ENCODE results near the gene TWIST2.

Gene TWIST2

GRCh38 chr2:238838786-238839327, 9.0 kb upstream of the TWIST2 start:
- DNase-seq (ENCODE audit: low read depth): no peak

- DNase-seq (ENCODE audit: low read depth): no peak
These were observed 8.5 kb upstream of the TWIST2 start for GRCh38 chr2:238839428-238839827.

- DNase-seq (ENCODE audit: low read depth): no peak
These were observed 6.2 kb upstream of the TWIST2 start for GRCh38 chr2:238841542-238842164.

DNA sequence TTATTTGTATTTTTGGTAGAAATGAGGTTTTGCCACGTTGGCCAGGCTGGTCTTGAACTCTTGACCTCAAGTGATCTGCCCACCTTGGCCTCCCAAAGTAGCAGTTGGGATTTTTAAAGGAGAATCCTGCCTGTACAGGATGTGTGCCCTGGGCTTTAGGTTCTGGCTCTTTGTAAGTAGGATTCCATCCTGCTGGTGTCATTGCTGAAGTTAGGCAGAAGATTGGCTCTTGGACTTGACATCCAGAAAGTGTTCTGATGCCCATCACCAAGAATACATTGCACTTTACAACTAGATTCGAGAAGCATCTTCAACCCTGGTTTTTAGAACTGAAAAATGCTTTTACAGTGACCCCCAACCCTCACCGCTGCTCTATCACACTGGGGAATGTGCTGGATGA, 4.4 kb upstream of the TWIST2 start:
- DNase-seq (ENCODE audit: low read depth): no peak

DNA sequence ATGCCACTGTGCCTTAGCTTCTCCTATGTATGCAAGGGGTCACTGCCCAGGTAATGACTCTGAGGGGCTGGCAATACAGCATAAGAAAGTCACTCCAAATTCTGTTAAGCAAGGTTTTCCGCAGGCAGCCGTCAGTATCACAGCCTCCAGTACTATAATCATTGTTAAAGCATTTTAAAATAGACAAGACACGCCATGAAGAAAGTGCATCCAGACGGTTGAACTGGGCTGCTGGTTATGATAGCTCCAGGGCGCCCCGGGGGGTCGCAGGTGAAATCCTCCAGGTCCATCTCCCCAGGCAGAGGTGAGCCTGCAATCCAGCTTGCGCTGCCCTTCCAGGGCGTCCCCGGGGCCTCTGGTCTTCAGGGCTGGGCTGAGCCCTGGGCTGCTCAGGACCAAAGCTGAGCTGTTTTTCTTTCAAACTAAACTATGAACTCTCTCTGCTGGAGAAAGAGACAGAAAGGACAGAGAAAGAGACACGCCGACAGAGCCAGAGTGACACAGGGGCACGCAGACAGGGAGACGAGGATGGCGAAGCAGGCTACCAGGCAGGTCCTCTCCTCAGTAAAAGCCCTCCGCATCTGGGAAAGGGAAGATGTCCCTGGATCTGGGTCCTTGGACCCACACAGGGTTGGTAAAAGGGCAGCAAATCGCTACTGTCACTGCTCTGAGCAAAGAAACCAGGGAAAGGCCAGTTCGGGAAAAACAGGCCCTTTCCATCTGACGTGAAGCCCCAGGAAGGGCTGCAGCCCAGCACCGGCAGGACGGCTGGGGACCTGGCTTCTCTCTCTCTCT, 2.1 kb upstream of the TWIST2 start:
- no peak for DNase-seq (ENCODE audit: low read depth)

GRCh38 chr2:238846378-238846627, 1.6 kb upstream of the TWIST2 start:
- no peak for DNase-seq (ENCODE audit: low read depth)

DNA sequence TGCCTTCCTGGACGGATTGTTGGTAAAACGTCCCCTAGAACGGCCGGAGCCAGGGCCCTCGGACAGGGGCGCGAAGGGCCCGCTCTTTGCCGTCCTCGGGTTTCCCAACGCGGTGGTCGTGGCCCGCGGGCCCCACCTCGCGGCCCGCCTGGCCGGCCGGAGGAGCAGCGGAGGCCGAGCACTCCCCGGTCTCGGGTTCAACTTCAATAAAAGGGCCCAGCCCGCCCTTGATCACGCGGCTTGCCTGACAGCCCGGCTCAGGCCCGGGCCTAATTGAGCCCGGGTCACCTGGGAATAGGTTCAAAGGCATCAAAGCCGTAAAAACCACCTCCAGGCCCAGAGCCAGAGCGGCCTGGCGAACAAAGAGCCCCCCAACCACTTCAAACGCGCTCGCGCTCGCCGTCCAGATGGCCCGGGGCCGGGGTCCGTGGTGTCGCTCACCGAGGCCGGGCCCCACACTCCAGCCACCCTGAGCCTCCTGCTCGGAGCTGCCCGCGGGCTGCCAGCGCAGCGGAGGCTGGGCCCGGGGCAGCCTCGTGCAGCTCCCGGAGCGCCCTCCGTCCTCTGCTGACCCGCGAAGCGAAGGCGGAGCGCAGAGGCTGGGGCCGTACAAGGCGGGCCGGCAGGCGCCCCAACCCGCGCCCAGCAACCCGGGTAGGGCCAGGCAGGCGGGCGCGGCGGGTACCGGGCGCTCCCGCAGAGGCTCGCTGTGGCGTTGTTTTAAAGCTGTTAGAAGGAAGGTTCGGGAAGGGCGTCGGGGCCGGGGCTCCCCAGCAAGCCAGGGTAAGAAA, 1.1 kb upstream of the TWIST2 start:
- DNase-seq (ENCODE audit: low read depth): no peak

DNA sequence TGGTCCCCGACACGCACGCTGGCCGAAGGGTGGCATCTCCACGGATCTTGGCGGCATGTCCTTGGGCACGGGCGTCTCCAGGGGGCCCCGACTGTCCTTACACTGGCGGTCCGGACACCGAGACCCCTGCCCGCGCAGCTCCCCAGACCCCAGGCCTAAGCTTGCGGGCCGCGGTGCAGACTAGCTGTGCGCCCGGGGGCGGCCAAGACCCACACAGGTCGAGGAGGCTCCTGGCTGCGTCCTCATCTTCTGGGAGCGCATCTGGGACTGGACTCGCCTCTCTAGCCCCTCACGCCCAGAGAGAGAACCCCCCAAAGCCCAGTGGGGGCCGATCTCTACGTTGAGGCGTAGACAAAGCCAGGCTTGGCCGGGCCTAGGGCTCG, 475 bp upstream of the TWIST2 start:
- DNase-seq (ENCODE audit: low read depth): no peak

DNA sequence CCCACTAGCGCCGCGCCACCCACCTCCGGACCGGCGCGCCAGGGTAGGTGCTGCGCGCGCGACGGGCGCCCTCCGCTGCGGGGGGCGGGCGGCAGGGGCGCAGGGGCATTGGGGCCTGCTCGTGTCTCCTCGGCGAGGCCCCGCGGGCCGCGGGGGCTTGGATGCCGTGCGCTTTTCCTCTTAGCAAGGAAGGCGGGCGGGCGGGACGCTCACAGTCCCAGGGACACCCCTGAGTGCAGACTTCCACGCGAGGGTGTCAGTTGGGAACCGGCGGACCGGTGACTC, 748 bp downstream of the TWIST2 start:
- DNase-seq (ENCODE audit: low read depth): no peak

DNA sequence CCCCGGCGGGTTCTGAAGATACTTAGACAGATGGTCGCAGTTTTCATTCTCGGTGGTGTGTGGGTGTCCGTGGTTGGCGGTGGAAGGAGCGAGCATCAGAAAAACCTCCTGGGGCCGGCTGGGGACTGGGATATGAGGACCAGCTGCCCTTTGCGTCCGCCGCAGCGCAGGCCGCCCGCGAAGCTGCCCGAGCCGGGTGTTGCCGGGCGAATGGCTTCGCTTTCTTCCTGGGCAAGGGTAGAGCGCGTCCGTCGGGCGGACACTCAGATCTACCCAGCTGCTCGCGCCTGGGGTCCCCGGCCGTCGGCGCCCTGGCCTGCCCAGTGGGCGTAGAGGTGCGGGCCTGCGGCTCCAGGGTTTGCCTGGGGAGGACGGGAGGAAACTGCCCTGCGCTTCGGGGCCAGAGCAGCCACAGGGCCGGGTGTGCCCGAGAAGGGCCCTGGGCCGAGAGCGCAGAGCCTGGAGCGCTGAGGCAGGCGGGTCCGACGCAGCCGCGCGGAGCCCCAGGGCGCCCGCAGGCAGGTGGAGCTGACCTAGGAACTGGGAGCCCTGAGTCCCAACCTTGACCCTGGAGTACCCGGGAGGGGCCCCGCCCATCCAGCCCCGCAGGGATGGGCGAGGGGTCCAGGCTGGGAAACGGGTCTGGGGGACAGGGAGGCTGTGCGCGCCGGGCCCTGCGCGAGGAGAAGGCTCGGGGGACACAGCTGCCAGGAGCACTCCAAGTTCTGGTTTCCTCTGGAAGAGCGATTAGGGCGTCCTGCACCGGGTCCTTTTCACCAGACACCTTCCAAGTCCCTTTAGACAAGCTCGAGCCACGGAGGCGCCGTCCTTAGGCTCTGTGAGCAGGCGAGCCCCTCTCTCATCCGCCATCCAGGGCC, 1.3 kb downstream of the TWIST2 start:
- DNase-seq (ENCODE audit: low read depth): no peak

DNA sequence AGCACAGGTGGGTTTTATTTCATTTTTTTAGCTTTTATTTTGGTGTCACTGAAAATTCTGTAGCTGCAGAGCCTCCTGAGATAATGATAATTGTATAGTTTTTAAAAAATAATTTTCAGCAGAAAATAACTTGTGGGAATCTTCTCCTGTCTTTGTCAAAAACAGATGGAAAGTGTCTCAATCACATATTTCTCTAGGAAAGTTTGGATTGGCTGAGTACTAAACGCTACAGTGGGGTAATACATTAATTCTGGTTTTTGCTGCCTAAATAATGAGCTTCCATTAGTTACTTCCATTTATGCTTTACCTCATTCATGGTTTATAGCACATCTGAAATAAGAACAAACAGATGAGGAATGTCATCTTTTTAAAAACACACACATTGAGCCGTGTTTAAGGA, 2.2 kb downstream of the TWIST2 start:
- no peak for DNase-seq (ENCODE audit: low read depth)

DNA sequence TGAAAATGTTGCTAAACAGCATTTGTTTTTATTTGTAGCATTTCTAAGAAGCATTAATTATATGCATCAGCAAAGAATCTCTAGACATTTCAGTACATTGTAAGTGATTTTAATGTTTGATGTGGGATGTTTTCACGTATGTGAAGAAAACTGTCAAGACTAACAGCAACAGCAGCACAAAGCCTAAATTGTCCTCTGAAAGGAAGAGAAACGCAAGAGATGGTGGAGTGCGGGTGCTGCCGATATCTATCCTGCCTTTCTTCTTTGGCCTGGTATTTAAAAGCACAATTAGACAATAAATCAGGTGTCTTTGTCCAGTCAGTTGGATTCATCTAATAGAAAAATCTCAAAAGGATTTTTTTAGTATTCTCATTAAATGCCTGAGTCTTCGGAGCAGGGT, 3.1 kb downstream of the TWIST2 start:
- no peak for DNase-seq (ENCODE audit: low read depth)

DNA sequence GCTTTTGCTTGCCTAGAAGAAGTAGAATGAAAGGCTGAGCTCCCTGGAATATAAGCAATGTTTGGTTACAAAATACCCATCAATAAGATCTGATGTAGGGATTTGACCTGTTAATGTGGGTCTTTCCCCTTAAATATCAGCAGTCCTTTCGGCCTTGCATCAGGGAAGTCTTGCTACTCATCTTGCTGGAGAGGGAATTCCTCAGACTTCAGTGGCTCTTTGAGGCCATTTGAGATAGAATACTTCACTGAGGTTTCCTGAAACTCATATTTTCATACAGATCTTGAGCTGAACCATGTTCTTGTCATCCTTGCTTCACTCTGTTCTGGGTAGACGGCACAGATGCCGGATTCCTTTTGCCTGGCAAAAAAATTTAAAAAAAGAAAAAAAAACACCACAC, 3.9 kb downstream of the TWIST2 start:
- DNase-seq (ENCODE audit: low read depth): no peak

GRCh38 chr2:238852206-238852869, 4.5 kb downstream of the TWIST2 start:
- no peak for DNase-seq (ENCODE audit: low read depth)

DNA sequence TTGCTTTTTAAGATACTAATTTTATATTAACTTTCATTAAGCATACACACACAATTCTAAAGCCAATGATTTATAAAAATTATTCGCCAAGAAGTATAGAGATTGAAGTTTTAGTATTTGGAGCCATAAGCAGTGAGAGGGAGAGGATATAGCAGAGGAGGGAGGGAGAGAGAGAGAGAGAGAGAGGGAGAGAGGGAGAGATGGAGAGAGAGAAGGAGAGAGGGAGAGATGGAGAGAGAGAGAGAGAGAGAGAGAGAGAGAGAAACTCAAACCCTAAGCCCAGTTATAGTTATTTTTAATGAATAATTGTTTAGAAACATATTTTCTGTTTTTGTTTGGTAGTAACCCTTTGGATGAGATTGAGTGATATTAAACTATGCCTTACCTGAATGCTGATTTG, 5.3 kb downstream of the TWIST2 start:
- no peak for DNase-seq (ENCODE audit: low read depth)

- DNase-seq (ENCODE audit: low read depth): no peak
These were observed 5.8 kb downstream of the TWIST2 start for GRCh38 chr2:238853721-238854120.

DNA sequence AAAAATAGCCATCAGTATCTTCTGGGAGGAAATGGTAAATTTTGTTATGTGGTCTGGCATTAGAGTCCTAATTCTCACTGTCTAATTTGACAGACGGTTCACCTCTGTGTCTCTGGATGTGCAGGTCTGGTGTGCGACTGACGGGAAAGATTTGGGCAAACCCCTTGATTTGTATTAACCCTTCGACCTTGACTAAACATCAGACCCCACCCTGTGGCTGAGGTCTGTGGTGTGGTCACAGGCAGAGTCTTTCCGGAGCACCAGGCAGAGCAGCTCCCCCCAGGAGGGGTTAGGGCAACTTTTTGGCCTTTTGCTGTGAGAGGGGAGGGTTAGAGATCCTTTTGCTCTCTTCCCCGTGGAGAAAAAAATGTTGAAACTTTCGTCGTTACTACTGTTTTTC, 6.4 kb downstream of the TWIST2 start:
- no peak for DNase-seq (ENCODE audit: low read depth)

GRCh38 chr2:238854699-238855229, 6.9 kb downstream of the TWIST2 start:
- no peak for DNase-seq (ENCODE audit: low read depth)

GRCh38 chr2:238855299-238855698, 7.4 kb downstream of the TWIST2 start:
- DNase-seq (ENCODE audit: low read depth): no peak

DNA sequence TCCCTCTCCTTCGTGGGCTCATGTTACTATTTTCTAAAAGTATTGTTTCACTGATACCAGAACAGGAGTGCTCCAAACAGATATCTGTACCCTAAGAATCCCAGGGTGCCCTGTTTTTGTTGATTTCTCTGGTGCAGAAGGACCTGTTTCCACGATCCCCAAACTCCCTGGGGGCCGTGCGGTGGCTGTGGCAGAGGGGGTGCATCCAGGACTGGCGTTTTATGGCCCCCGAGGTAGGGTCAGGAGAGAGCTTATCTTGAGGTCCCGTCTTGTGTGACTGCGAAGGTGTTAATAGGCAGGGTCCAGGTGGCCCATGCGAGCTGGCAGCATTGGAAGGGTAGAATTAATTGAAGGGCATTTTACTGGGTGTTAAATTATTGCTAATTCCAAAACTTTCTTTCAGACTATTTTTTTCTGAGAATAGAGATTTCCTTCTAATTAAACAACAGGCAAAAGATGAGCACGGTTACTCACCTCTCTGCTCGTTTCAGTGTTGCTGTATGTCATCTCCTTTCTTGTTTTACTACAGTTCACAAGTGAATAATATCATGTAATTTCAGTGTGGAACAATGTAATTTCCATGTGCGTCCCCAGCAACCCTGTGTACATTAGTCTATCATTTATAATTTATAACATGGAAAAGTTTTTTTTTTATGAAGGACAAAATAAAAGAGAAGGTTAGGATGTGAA, 8.2 kb downstream of the TWIST2 start:
- DNase-seq (ENCODE audit: low read depth): no peak
